ENCODE results near the gene PNPLA6. TPM values are rescaled to one million over a fixed set of nuclear protein-coding genes. Genes with fewer than 3 reads are reported as not detected.
"Not testable (repeated sequence)": the region's sequence is repeated elsewhere in the genome, so short reads cannot be mapped to it uniquely, and the experiment has no call there.

The PNPLA6 gene
- total RNA-seq, 2 experiments from 2014 or later = 62.0 to 70.9 TPM

DNA sequence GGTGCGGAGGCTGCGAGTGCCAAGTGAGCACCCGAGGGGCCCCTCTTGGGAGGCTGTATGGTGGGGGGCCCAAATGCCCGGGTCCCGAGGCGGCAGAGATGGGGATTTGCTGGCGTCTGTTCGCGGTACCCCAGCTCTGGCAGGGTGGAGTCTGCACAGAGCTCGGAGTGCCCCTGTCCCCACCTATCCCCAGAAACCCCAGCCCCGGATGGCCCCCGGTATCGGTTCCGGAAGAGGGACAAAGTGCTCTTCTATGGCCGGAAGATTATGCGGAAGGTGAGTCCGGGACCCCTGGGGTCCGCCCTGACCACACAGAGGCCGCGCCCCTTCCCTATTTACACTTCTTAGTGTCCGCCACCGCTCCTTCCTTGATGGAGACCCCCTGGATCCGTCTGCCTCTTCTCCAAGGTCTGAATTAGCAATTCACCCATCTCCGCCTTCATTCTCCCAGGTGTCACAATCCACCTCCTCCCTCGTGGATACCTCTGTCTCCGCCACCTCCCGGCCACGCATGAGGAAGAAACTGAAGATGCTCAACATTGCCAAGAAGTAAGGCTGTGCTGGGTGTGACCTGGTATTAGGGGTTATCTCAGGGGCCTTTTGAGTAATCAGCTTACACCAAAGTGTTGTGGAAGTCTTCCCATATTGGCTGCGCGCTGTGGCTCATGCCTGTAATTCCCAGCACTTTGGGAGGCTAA is 630 bp downstream of the PNPLA6 start:
- H3K27ac Mint-ChIP-seq = peak overlapping the region; percentile 87
- ATAC-seq (ENCODE audit: poor library complexity) (no peak), DNase-seq (no peak)
- H3K36me3 Mint-ChIP-seq (ENCODE audit: low read depth) = peaks cover 30% of the 10 kb centered on the region
- H3K4me1 Mint-ChIP-seq (ENCODE audit: low read depth) = peaks cover 29% of the 10 kb centered on the region
- Histone ChIP-seq H3K4me1 (ENCODE audit: insufficient read depth, low read length) (peaks cover 40% of the 10 kb centered on the region), H3K4me3 (ENCODE audit: low read length) (peak overlapping the region; percentile 93), H3K27me3 (ENCODE audit: control insufficient read depth in 1 of 2, insufficient read depth in 2 of 2, low read length in 2 of 2) (no peaks in the 10 kb centered on the region), H3K27ac (ENCODE audit: low read depth in 1 of 2, low read length in 2 of 2) (peak overlapping the region; percentile 67 to 79), H3K9me3 (ENCODE audit: control insufficient read depth in 1 of 2, insufficient read depth in 1 of 2, low read length in 2 of 2) (no peaks in the 10 kb centered on the region), H3K36me3 (ENCODE audit: insufficient read depth, low read length) (peaks cover 17% of the 10 kb centered on the region)
- intact Hi-C loops (cut with DNase I, micrococcal nuclease) = loop anchor here in 1 of 2 experiments (2.0 to 10.0 kb wide), 5 partner anchors 15 to 1173 kb away; partner anchors contain the start of genes MAP2K7, PET100, PEX11G and XAB2
- H3K27me3 Mint-ChIP-seq = no peaks in the 10 kb centered on the region
- H3K9me3 Mint-ChIP-seq = no peaks in the 10 kb centered on the region
- POLR2A ChIA-PET = interaction anchor here (1.2 to 3.2 kb wide), 2 partner anchors 14 to 93 kb away, joined by 4 to 50 read pairs; partner anchors contain the start of genes MCOLN1, PET100 and XAB2
- TF ChIP-seq, protein P1, sequence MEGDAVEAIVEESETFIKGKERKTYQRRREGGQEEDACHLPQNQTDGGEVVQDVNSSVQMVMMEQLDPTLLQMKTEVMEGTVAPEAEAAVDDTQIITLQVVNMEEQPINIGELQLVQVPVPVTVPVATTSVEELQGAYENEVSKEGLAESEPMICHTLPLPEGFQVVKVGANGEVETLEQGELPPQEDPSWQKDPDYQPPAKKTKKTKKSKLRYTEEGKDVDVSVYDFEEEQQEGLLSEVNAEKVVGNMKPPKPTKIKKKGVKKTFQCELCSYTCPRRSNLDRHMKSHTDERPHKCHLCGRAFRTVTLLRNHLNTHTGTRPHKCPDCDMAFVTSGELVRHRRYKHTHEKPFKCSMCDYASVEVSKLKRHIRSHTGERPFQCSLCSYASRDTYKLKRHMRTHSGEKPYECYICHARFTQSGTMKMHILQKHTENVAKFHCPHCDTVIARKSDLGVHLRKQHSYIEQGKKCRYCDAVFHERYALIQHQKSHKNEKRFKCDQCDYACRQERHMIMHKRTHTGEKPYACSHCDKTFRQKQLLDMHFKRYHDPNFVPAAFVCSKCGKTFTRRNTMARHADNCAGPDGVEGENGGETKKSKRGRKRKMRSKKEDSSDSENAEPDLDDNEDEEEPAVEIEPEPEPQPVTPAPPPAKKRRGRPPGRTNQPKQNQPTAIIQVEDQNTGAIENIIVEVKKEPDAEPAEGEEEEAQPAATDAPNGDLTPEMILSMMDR (IDR thresholded peaks at IDR 0.05) = no peak
- peak overlapping the region; percentile 98 for H3K4me3 Mint-ChIP-seq
- CTCF ChIA-PET = interaction anchor here (2.1 kb wide), 1 partner anchor 32 kb away, joined by 10 read pairs; no protein-coding TSS in a partner anchor

DNA sequence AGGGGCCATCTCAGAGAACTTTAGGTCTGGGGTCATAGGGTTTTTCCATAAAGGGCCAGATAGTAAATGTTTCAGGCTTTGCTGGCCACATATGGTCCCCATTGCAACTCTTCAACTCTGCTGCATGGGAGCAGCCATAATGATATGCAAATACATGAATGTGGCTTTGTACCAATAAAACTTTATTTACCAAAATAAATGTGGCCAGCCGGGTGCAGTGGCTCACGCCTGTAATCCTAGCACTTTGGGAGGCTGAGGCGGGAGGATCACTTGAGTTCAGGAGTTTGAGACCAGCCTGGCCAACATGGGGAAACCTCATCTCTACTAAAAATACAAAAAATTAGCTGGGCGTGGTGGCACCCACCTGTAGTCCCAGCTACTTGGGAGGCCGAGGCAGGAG is 3.5 kb downstream of the PNPLA6 start:
- H3K4me3 ChIP-seq (ENCODE audit: low read length); ATAC-seq (ENCODE audit: poor library complexity); H3K27me3 Mint-ChIP-seq; H3K27ac ChIP-seq (ENCODE audit: low read depth in 1 of 2, low read length in 2 of 2); H3K27ac Mint-ChIP-seq; H3K27me3 ChIP-seq (ENCODE audit: control insufficient read depth in 1 of 2, insufficient read depth in 2 of 2, low read length in 2 of 2); H3K9me3 ChIP-seq (ENCODE audit: control insufficient read depth in 1 of 2, insufficient read depth in 1 of 2, low read length in 2 of 2); CTCF ChIA-PET; DNase-seq; H3K9me3 Mint-ChIP-seq; H3K4me3 Mint-ChIP-seq: not testable (repeated sequence)
- H3K36me3 ChIP-seq (ENCODE audit: insufficient read depth, low read length) = peaks cover 41% of the 10 kb centered on the region
- H3K4me1 ChIP-seq (ENCODE audit: insufficient read depth, low read length) = peaks cover 31% of the 10 kb centered on the region
- peaks cover 25% of the 10 kb centered on the region for H3K4me1 Mint-ChIP-seq (ENCODE audit: low read depth)
- intact Hi-C loops (cut with DNase I, micrococcal nuclease) = loop anchor here in 1 of 2 experiments (5.0 to 10.0 kb wide), 2 partner anchors 88 to 366 kb away; partner anchors contain the start of genes MAP2K7, PET100 and XAB2
- POLR2A ChIA-PET = interaction anchor here (2.1 kb wide), 1 partner anchor 17 kb away, joined by 7 read pairs; the partner anchor contains the start of gene MCOLN1
- peaks cover 47% of the 10 kb centered on the region for H3K36me3 Mint-ChIP-seq (ENCODE audit: low read depth)

DNA sequence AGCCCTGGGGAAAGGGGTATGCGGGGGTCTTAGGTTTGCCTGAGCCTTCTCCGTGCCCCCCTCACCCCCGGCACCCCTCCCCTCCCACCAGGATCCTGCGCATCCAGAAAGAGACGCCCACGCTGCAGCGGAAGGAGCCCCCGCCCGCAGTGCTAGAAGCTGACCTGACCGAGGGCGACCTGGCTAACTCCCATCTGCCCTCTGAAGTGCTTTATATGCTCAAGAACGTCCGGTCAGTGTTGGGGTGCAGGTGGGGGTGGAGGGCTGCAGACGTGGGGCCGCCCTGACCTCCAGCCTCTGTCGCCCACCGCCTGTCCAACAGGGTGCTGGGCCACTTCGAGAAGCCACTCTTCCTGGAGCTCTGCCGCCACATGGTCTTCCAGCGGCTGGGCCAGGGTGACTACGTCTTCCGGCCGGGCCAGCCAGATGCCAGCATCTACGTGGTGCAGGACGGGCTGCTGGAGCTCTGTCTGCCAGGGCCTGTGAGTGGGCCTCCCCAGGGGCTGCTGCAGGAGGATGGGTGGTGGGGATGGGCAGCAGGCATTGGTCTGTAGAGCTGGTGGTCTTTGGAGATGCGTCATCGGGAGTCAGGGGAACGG is 4.4 kb downstream of the PNPLA6 start:
- Mint-ChIP-seq H3K9me3 (no peaks in the 10 kb centered on the region), H3K4me1 (ENCODE audit: low read depth) (peaks cover 16% of the 10 kb centered on the region), H3K4me3 (no peak overlapping the region), H3K27ac (no peak overlapping the region), H3K36me3 (ENCODE audit: low read depth) (peaks cover 52% of the 10 kb centered on the region), H3K27me3 (no peaks in the 10 kb centered on the region)
- ATAC-seq (ENCODE audit: poor library complexity) (no peak), DNase-seq (no peak)
- Histone ChIP-seq H3K36me3 (ENCODE audit: insufficient read depth, low read length) (peaks cover 41% of the 10 kb centered on the region), H3K4me1 (ENCODE audit: insufficient read depth, low read length) (peaks cover 28% of the 10 kb centered on the region), H3K9me3 (ENCODE audit: control insufficient read depth in 1 of 2, insufficient read depth in 1 of 2, low read length in 2 of 2) (no peaks in the 10 kb centered on the region), H3K27ac (ENCODE audit: low read depth in 1 of 2, low read length in 2 of 2) (no peak overlapping the region), H3K4me3 (ENCODE audit: low read length) (no peak overlapping the region), H3K27me3 (ENCODE audit: control insufficient read depth in 1 of 2, insufficient read depth in 2 of 2, low read length in 2 of 2) (no peaks in the 10 kb centered on the region)
- POLR2A ChIA-PET = interaction anchor here (2.1 kb wide), 1 partner anchor 18 kb away, joined by 7 read pairs; the partner anchor contains the start of gene MCOLN1
- CTCF ChIA-PET = no interaction called here
- TF ChIP-seq, protein P1 (IDR thresholded peaks at IDR 0.05) = no peak
- intact Hi-C loops (cut with DNase I, micrococcal nuclease) = loop anchor here in 1 of 2 experiments (5.0 to 10.0 kb wide), 2 partner anchors 87 to 365 kb away; partner anchors contain the start of genes MAP2K7, PET100 and XAB2
